Upper lobe of left lung (tissue), 4 donors: Measurements from ENCODE around the gene FCN1.

Source experiments
- CTCF ChIP-seq, 6 experiments: fragments of 450-650 bp in 4 of 6; fragments of 200-600 bp in 2 of 6; sonication (generic) in 2 of 6; IDR thresholded peaks; one replicate each; pipeline ENCODE4 v1.5.1; 2016 to 2019; ENCODE audit warnings: antibody characterized with exemption in 6 of 6
- EP300 ChIP-seq, 4 donors: sonication (generic); formaldehyde crosslinking; IDR thresholded peaks; one replicate each; pipeline ENCODE4 v1.5.1; 2017; ENCODE audit warnings: antibody characterized with exemption in 4 of 4, control low read depth in 2 of 4
- POLR2A ChIP-seq, 4 donors: fragments of 450-650 bp; IDR thresholded peaks; one replicate each; pipeline ENCODE4 v1.5.1; 2016 to 2017; ENCODE audit warnings: antibody characterized with exemption in 4 of 4, mild to moderate bottlenecking in 2 of 4
- POLR2AphosphoS5 ChIP-seq, 2 donors: sonication (generic); formaldehyde crosslinking; IDR thresholded peaks; one replicate each; pipeline ENCODE4 v1.5.1; 2017; ENCODE audit warnings: antibody characterized with exemption in 2 of 2

GRCh38 chr9:134957165-134957944 lies 39.6 kb upstream of the FCN1 start:
- TF ChIP-seq CTCF (IDR thresholded peaks at IDR 0.05) = no peak
- TF ChIP-seq EP300 (IDR thresholded peaks at IDR 0.05) = no peak
- no peak for TF ChIP-seq POLR2AphosphoS5 (IDR thresholded peaks at IDR 0.05)
- TF ChIP-seq POLR2A (IDR thresholded peaks at IDR 0.05) = no peak
